Hepatic stellate cell (primary cell): ENCODE data around the gene TWNK.
A peak's percentile ranks its signal among the peaks of the same experiment; 100 is the strongest.

ENCODE experiments used
- DNase-seq: peaks from one replicate; pipeline ENCODE4 v3.0.0; 2011; ENCODE audit warnings: low spot score

The TWNK gene

DNA sequence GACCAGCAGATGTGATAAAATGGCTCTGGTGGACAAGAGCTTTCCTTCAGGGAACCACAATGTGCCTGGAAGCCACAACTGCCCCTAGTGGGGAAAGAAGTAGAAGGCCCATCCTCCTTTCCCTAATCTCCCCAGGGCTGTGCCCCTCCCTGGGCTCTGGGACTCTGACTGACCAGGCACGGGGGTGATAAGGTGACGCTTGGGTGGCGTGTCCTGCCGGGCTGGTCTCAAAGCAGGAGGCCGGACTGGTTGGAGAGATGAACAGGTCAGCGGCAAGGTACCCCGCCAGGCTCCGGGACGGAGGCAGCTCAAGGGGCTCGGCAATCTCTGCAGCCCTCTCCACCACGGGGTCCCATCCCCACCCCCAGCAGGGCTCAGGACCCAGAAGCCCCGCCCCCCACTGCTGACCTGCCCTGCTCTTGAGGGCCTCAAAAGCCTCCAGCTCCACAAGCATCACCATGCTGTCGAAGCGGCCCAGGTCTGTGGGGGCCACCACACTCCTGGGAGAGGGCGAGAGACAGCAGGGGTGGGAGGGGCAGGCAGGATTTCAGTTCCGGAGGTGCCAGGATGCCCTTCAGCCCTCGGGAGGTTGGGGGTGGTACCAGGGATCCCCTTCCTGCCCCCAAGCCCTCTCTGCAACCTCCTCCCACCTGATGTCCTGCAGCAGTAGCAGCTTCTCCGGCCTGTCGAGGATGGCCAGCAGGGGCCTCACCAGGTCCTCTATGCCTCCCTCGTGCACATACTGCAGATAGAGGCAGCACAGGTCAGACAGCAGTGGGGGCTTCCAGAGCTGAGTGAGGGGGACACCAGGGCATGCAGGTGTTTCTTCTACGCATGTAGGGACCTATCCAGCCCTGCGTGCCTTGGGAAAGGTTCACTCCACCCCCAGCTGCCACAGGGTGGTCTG lies 24.4 kb downstream of the TWNK start:
- no peak for DNase-seq

DNA sequence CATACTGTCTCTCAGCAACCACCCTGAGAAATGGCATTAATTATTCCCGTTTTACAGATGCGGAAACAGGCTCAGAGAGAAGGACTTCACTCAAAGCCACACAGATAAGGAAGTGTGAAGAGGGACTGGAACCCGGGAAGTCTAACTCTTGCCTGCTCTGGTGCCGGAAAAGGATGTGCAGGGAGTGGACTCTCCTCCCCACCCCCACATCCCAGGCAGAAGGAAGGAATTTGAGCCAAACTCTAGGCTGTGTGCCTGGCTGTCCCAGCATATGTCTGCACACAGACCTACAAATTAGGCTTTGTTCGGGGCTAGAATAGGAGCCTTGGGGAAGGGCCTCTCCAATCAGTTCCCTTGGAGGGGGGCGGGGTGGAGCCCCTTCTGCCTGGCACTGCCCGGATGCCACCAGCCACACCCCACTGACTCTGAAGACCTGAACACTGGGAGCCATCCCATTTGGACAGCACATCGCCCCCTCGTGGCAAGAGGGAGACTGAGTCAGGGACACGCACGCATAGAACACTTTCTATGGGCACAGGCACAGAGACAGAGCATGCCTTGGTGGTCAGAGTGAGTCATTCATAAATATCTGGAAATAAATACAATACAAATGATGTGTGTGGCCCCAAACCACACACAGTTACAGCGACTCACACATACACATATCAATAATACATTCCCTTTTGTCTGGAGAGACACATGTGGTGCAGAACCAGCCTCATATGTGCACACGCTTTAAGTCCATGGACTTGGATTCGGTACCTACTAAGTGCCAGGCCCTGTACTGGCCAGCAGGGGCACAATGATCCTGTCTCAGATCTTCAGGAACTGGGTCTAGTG lies 25.4 kb downstream of the TWNK start:
- peak; percentile 95 for DNase-seq

DNA sequence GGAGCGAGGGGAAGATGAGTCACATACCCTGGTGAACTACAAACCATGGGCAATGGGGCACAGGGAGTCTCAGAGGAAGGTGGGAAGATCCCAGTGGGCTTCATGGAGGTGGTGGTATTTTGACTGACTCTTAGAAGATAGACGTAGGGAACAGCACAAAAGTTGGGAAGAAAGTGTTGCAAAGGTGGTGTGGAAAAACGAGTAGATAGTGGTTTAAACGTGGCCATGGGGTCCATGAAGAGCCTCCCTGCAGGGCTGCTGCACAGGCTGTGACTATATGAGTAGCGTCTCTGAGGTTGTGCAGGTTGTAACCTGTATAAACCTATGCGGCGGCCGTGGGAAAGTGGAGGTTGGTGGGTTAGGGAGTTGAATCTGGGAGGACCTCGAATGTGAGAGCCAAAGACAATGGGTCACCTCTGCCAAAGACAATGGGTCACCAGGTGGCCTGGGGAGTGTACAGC lies 26.1 kb downstream of the TWNK start:
- DNase-seq: no peak

DNA sequence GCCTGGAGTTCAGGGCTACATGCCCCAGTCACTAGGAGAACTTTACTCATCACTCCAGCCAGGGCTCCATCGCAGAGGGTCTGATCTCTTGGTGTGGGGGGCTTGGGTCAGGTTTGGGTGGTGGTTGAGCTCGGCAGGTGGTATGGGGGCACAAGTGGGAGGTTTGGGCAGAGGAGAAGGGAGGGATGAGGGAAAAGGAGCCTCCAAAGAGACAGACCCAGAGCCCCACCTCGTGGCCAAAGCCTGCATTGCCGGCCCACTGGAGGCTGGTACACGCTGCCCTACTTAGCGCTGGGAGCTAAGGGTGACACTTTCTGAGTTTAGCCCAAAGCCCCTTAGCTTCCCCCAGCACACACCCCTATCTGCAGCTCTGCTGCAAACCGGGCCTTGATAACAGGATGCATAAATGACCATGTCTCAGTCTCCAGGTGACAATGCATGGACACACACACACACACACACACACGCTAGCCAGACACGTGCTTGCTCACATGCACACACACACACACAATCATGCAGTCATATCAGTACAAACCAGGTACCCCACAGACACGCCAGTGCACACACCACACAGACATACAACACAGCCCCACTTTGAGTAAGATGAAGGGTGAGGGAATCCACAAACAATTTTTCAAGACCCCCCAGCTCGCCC lies 27.0 kb downstream of the TWNK start:
- peak; percentile 77 for DNase-seq

DNA sequence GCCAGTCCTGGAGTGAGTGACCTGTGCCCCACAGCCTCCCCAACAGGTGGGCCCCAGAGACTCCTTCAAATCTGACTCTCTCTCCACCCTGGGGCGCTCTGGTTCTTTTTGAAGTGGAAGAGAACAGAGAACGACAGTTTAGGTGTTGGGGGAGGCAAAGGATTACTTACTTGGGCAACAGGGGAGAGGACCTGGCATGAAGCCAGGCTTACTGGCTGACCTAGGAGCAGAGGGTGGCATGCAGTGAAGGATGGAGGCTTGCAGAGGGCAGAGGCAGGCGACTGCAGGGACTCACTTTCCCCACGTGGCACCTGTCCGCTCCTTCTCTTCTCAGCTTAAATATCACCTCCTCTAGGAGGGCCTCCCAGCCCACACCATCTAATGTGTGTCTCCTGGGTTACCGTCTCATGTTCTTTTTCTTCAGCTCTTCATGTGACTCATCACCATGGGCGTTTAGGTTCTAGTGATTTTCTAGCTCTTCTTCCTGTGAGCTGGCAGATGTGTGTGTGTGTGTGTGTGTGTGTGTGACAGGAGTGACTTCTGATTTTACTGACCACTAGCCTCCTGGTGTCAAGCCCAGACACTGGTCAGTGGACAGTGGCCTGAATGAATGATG lies 27.7 kb downstream of the TWNK start:
- DNase-seq: peak; percentile 94

DNA sequence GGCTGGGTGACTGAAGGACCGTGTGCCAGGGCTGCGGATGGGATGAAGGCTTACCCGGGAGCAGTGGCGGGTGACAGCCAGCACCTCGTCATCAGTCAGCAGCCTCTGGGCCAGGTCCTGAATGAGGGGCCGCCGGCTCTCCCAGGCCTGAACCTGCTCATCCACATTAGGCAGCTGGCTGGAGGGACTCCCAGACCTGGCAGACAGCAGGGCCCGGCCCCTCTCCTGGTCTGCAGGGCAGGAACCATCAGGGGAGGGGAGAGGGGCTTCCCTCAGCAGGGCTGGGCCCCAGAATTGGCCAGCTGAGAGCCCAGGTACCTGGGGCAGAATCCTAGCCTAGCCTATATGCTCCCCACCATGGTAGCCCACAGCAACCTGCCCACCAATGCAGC lies 28.2 kb downstream of the TWNK start:
- DNase-seq: no peak

DNA sequence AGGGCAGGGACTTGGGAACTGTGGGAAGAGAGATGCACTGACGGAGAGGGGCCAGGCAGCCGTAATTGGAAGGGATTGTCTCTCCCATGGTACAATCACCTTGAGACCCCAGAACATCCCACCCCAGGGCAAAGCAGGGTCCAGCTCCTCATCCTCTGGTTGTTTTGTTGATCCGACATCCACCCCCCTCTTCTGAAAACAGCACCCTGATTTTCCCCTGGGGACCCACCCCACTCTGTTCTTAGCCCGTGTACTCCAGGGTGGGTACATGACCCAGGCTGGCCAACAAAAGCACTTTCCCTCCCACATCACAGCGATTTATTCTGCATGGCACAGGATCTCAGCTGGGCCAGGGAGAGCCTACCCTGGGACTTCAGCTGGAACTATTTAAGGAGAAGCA lies 29.5 kb downstream of the TWNK start:
- no peak for DNase-seq

DNA sequence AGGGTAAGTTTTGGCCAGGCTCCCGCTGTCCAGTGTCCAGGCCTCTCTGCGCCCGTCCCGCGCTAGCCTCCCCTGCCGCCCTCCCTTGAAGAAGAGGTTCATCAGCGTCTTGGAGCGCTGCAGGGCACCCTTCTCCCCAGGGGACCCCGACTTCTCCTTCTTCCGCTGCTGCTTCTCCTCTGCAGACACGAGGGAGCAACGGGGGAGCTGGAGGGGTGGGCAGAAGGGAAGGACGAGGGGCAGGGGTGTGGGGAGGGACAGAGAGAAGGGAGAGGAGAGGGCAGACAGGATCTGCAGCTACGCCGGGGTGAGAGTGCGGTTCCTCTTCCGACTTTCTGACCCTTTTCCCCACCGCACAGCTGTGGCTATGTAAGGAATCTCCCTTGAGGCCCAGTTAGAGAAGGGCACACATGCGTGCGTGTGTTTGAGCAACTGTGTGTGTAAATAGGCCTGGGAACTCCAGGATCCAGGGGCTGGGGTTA lies 30.8 kb downstream of the TWNK start:
- no peak for DNase-seq

DNA sequence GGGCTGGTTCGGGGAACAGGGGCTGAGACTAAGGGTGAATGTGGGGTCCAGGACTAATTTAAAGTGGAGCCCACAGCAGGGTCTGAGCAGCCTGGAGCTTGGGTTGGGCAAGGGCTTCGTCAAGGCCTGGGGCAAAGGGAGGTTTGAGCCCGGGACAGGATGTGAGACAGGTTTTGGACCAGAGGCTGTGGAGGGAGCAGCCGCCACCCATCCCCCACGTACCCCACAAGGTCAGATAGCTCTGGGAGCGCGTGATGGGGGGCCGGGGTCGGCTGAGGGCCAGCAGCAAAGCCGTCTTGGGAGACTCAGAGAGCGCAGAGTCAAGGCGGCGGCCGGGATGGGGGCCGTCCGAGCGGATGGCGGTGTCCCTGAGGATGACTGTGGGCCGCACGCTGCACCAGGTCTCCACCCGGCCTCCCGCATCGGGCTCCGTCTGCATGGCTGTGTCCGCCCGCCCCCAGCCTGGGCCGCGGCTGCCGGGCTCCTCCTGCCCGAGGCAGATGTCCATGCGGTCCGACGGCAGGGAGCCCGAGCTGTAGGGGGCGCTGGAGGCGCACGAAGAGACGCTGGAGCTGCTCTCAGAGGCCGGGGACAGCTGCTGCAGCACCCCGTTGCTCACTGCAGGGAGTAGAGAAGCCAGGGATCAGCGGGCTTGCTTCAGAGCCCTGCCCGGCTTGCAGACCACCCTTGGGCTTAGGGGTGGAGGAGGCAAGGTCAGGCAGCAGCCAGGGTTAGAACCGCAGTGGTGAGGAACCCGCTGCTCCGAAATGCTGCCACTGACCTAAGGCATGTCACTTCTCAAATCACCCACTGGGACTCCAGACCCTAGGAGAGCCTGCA lies 31.5 kb downstream of the TWNK start:
- peak; percentile 96 for DNase-seq

DNA sequence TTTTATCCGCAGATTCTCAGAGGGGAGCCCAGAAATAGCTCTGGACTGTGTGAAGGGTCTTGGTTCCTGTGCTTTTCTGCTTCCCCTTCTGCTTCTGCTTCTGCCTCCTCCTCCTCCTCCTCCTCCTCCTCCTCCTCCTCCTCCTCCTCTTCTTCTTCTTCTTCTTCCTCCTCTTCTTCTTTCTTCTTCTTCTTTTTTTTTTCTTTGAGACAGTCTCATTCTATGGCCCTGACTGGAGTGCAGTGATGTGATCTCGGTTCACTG lies 32.0 kb downstream of the TWNK start:
- DNase-seq: no peak

DNA sequence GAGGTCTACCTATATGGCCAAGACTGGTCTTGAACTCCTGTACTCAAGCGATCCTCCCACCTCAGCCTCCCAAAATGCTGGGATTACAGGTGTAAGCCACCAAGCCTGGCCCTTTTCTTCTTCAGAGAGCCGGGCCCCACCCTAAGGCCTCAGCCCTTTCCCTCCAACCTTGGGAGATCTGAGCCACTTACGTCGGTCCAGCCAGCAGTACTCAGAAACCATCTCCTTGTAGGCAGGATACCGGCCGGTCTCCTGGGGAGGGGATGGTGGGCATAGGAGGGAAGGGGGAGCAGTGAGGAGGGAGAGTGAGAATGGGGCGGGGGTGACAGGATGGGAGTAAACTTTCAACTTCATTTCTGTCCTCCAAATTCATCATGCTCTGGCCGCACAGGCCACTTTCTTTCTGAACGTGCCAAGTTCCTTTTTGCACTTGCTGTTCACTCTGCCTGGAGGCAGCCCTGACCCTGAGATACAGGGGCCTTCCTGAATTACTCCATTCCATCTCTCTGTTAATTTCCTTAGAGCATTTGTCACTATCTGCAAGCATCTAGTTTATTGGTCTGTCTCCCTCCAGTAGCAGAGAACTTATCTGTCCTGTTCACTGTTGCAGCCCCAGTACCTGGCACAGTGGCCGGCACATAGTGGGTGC lies 33.2 kb downstream of the TWNK start:
- no peak for DNase-seq

DNA sequence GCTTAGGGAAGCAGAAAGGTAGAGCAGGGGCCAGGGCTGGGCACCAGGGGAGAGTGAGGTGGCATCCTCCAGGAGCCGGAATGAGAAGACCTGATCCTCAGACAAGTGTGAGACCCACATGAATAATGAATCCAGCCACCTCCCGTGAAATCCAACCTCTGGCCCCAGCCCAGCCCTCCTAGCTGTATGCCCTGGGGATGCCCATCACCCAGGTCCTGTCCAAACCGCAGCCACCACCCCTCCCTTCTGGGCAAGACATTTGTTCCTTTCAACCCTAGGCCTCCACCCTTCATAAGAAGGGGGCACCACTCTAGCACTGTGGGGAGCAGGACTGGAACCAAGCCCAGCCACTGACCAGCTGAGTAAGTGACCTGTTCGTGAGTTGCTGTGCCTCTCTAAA lies 33.9 kb downstream of the TWNK start:
- DNase-seq: no peak

DNA sequence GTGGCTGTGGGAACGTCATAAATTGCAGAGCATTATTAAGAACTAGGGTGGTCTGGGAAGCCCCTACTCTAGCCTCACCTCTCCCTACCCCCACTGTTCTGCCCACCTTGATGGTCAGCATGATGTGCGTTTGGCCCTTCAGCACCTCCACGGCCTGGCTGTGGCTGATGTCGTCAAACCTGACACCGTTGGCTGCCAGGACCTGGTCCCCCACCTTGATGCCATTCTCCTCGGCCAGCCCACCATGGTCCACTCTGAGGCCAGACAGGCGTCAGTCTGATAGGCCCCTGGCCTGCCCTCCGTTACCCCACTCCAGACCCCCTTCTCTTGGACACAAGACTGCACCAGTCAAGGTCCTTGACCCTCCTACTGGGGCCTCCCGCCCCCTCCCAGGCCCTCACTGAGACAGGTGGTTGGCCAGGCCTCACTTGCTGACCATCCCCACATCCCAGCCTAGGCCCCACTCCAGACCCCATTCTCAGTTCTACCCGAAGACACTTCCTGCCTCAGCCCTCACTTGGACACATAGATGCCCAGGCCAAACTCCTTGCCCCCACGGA lies 34.4 kb downstream of the TWNK start:
- no peak for DNase-seq

DNA sequence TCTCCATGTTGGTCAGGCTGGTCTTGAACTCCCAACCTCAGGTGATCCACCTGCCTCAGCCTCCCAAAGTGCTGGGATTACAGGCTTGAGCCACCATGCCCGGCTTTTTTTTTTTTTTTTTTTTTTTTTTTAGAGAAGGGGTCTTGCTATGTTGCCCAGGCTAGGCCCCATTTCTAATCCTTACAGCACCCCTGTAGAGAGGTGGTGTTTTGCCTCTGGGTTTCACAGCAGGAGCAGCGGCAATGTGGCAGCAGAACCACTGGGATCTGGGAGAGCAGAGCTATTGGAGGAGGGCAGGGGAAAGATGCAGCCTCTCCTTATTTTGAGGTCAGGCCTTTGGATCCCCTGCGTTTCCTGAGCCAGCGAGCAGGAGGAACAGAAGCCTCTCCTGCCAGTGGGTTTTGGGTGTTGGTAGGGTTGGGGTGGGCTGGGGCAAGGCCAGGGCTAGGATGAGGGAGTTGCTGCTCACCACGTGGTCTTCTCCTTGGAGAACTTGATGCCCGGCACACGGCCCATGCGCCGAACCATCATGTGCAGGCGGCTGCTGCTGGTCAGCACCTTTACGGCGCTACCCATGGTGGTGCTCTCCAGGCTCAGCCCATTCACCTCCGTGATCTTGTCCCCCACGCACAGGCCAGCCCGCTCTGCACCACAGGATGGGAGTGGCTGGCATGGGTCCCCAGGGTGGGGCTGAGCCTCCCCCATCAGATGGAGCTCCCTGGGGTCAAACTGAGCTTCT lies 35.8 kb downstream of the TWNK start:
- no peak for DNase-seq

DNA sequence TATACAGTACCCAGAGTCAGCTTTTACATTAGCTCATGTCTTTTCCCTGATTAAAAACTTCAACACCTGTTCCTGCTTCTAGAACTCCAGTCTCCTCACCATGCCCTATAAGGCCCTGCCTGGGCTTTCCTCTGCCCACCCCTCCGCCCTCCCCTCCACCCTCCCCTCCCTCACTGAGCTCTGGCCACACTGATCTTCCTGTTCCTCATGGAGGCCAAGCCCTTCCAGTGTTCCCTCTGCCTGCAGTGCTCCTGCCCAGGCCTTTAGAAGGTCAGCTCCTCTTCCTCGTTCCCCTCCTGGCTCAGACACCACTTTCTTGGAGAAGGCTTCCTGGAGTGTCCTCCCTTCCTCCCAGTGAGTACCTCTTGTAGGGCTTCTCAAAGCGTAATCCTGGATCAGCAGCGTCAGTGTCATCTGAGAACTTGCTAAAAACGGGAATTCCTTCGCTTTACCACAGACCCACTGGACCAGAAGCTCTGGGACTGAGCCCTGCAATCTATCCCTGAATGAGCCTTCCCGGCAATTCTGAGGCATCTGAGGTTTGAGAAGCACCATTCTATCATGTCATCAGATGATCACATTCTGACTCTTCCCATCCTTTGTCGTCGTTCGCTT lies 39.9 kb downstream of the TWNK start:
- DNase-seq: no peak

DNA sequence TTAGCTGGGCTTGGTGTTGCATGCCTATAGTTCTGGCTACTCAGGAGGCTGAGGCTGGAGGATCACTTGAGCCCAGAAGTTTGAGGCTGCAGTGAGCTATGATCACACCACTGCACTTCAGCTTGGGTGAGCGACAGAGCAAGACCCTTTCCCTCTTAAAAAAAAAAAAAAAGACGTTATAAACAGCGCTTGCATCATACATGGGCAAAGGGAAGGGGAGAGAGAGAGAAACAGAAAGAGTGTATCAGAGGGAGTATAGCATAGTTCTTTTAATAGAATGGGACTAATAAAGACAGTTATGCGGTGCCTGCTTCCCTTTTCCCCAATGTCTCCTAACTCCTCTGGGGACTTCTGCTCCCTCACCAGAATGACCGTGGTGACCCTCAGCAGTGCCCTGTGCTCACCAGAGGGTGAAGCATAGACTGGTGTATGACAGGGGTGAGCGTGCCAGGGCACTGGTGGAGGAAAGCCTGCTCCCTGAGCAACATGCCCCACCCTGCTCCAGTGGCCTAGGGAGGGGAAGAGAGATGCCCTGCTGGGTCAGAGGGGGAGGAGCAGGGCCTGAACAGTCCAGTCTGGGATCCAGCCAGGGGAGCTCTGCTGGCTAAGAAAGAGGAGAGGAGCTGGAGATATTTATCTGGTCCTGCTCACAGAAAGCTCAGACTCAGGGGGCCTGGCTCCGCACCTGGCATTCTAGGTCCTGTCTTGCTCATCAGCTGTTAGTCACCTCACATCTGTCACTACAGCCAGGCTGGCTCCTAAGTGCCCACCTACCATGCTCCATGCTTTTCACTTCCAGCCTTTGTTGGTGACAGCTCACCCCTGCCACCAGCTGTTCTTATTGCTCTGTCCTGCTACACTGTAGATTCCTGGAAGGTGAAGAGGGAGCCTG lies 41.3 kb downstream of the TWNK start:
- DNase-seq: no peak

DNA sequence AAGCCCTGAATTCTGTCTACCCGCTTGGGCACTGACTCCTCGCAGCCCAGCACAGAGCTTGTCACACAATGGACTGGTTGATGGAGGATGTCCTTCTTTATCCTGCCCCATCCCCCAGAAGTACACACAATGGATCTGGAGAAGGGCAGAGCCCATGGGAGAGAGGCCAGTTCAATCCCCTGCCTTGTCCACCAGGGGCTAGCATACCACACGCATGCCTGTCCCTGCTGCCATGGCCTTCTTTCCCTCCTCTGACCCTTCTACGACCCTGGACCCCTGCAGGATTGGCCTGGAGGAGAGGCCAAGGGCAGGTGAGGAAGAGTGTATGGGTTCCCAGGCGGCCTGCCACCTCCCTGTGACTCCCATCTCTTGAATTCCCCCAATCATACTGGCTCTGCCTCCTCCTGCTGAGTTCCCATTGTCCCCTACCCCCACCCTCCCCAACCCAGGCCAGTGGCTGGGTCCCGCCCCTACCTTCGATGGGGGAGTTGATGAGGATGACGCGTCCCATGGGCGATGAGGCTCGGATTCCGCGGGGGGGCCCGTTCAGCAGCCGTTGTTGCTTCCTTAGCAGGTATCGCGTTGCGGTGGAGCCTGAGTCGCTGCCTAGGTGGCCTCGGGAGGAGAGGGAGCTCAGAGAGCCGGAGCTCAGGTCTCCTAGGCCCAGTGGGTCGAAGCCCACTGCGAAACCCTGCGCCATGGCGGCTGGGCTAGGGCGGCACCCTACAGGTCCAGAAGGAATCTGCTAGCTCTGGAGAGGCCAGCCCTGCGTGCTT lies 42.4 kb downstream of the TWNK start:
- DNase-seq: no peak
